GM19468 (cell line): ENCODE measurements around the gene SLIT3.

Experiments
- ATAC-seq: cut with Tn5 transposase; IDR thresholded peaks from one replicate; pipeline ENCODE4 v1.9.1; 2021; ENCODE audit warnings: mild to moderate bottlenecking, moderate library complexity, moderate number of reproducible peaks; ENCODE audit not compliant: unreplicated experiment; ENCODE audit errors: extremely low read depth

The SLIT3 gene

GRCh38 chr5:169183576-169183975 lies 117.4 kb downstream of the SLIT3 start:
- ATAC-seq: no peak

GRCh38 chr5:169182797-169183196 lies 118.1 kb downstream of the SLIT3 start:
- no peak for ATAC-seq

DNA sequence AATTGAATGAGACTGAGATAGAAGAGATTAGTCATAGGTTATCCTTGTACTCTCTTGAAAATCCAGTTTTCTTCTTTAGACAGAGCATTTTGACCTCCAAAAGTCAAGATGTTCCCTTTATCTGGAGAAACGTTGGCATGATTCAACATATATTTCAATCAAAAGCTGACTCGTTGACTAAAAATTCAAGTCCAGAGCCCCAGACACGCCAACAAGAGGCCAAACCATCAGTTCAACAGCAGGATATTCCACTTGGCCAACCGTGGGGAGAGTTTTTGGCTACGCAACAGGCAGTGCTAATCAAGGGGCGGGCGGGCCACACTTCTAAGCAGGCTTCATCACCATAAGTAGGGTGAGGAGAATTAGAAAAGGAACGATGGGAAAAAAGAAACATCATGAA lies 119.1 kb downstream of the SLIT3 start:
- no peak for ATAC-seq

DNA sequence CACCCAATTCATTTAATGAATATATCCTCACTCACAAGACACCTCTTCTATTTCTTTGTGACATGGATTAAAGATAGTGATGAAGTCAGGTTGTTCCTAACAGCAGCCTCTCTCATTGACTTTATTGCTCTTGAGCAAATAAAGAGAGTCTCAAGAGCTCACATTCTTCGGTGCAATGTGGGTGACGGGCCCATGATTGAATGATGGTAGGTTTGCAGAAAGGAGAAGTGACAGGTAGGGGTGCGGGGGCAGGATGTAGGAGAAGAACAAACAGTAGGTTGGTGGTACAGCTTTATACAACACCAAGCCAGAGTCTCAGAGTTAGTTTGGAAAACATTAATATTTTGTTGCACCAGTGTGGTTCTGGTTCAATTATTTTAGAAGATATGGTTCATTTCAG lies 122.2 kb downstream of the SLIT3 start:
- ATAC-seq: no peak

DNA sequence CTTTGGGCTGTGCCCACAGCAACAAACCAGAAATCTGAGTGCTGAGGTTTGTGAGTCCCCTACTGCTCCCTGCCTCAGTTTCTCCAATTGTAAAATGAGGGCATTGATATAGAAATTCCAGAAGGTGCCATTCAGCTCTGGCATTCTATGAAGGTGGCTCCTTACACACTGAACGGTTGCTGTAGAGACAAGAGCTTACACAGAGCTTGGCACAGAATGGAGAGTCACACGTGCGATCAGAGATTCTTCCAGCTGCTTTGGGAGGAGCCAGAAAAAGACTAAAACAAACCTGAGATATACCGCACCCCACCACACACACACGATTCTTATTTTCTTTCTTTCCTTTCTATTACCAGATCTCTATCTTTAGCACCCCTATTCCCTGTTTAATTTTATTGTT lies 122.7 kb downstream of the SLIT3 start:
- ATAC-seq: no peak

GRCh38 chr5:169176709-169177694 lies 123.9 kb downstream of the SLIT3 start:
- no peak for ATAC-seq

DNA sequence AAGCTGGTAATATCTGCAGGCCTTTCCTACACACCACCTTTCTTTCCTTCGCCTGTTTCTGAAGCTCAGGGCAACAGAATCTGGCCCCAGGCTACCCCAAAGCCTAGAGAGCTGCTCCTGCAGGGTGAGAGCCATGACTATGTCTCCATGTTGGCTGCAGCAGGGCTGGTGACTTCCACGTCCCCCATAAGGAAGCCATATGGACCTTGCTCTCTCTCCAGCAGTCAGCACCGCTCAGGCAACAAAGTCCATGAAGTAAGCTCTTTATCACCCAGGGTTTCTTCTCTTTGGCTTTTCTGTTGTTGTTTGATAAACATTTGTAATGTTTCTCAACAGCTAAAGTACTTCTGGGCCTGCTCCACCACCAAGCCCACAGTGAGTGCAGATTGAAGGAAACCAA lies 125.2 kb downstream of the SLIT3 start:
- no peak for ATAC-seq

DNA sequence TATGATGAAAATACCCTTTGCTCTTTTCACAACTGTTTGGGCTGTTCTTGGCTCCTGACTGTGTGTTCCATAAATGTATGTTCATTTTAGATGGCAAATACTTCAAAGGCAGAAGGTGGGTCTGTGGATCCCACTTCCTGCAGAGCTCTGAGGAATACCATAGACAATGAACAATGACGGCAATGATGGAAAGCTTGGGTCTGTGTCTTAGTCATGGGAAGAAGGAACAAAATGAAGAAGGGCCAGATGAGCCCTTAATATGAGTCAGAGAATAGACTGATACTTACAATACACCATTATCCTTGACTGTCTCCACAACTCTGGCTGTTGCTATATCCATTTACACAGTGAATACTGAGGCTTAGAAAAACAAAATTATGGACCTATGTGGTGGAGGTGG lies 126.0 kb downstream of the SLIT3 start:
- no peak for ATAC-seq

DNA sequence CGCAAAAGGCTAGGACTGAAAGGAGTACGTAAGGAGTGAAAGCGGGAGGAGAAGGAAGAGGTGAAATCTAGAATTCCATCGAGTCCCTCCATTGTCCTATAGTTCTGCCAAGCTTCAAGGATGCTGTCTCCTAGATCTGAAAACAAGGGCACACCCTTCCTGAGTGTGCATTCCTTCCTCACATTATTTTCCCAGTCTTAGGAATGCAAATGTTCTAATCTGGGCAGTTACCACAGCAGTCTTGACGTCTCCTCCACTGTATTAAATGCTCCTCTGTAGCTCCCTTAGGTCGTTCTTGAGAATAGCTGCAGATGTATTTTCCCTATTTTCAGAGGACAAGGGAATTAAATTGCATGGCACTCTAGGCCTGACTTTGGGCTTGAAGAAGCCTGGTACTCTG lies 127.6 kb downstream of the SLIT3 start:
- no peak for ATAC-seq

GRCh38 chr5:169171515-169171914 lies 129.4 kb downstream of the SLIT3 start:
- ATAC-seq: no peak

DNA sequence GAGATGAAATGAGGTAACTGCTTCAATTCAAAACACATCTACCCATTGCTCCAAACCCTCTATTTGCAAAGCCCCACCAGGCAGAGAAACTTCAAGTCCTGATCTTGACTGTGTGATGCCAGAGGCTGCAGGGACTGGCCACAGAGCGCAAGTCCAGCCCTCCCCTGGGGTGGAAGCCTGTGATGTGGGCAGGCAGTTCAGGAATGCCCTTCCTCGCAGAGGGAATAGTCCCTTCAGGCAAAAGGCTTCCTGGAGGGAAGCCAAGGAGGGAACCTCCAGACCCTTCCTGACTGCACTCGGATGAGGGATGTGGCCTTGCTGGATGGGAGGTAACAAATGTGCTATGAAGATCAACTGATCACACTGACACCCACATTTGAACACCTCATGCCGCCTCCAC lies 131.2 kb downstream of the SLIT3 start:
- ATAC-seq: no peak

DNA sequence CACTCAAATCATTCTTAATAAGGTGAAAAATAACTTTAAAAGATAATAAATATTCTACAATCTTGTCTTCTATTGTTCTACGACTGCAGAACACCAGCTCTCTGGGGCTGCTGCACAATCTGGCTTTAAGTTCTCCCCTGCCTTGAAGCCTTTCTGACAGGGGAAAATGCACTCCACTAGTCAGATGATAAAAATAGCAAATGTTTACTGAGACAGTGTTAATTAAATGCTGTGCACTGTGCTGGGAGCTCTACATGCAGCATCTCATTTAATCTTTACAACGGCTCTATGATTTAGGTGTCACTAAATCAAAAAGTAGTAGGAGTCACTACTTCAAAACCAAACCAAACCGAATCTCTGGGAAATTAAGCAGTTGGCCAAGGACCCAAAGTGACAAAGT lies 132.7 kb downstream of the SLIT3 start:
- no peak for ATAC-seq

DNA sequence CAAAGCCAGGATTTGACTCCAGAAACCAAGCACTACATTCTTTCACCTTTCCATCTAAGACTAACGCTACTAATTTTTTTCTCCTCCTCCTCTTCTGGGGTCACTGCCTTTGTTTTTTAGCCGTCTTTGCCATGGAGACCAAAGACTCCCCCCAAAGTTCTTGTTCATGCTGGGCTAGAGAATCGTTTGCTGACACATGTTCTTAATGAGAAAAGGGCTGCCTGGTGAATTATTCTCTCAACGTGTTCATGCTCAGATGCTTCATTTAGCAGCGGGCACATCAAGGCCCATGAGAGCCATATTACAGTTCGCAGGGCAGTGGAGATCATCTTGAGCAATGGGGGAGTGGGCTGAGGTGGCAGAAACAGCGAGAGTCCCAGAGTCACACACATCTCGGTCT lies 134.9 kb downstream of the SLIT3 start:
- ATAC-seq: no peak

DNA sequence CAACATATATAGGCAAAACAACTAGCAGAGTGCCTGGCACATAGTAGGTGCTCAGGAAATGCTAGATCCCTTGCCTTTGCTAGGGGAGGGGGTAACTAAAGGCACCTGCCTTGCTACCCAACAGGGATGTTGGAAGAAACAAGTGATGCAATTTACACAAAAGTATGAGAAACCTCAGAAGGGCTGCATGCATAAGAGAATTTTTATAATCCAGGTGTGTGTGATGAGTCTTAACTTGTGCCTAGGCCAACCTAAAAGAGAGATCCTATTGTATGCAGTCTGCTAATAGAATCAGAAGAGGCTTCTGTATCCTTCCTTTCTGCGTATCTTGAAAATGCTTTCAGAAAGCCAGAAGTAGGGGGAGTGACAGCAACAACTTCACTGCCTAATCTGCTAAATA lies 135.9 kb downstream of the SLIT3 start:
- ATAC-seq: no peak

DNA sequence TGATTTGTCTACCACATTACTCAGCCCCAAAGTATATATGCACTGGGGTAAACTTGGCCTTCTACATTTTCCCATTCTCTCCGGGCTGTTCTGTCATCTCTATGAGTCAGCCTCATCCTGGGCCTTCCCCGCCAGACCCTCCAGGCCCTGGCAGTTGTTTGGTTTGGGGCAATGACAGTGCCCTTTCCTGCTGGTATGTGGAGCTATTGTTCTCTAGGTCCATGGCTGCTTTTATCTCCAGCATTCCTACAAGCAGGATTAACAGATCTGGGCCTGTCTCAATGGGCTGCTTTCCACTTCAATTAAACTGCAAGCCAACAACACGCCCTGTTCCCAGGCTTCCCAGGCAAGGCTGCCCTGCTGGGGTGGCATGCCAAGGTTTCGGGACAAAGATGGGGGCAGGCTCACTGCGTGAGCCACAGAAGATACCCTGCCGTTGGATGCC lies 136.4 kb downstream of the SLIT3 start:
- no peak for ATAC-seq

DNA sequence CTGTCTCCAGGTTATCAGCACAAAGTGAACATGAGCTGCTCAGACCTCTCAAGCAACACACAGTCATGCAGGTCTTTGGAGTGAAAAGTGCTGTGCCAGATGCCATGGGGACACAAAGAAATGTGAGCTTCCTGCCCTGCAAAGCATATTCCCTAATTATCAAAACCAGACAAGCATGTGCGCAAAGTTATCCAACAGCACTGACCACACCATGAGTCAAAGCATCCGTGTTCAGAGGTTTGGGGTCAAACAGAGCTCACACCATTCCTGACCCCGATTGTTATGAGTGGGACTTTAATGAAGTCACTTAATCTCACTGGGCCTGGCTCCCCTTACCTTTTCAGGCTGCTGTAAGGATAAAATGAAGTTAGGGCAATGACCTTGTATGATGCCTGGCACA lies 138.5 kb downstream of the SLIT3 start:
- ATAC-seq: no peak

DNA sequence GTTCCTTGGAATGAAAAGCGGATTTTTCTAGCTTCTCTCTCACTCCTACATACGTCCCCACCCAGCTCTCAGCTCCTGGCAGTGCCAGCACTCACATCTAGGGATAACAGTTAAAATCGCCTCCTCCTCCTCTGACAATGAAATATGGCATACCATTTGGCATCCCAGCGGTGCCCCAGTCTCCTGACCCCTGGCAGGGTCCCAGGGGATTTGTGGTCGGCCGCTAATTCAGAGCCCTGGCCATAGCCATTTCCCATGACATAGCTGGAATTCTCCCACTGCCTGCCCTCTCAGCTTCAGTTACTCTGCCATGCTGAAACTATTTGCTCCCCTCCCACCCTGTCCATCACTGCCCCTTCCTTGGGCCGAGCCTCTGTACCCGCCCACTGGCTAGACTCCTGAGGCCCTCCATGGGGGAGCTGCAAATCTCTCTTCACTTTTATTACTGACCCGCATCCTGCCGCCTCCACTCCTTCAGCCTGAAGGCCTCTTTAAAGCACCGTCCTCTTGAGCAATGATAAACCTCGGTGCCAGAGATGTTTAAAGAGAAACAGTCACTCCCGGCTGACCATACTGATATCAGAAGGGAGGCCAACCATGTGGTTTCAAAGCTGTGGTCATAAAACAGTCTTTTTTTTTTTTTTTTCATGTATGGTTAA lies 139.8 kb downstream of the SLIT3 start:
- ATAC-seq: no peak

GRCh38 chr5:169160405-169160901 lies 140.5 kb downstream of the SLIT3 start:
- ATAC-seq: no peak

DNA sequence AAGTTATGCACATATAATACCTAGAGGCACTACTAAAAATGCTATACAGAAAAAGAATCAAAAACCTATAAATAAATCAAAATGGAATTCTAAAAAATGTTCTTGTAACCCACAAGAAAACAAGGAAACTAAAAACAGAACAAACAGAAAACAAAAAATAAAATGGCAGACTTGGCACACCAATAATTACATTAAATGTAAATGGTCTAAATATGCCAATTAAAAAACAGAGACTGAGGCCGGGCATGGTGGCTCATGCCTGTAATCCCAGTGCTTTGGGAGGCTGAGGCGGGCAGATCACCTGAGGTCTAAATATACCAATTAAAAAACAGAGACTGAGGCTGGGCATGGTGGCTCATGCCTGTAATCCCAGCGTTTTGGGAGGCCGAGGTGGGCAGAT lies 142.2 kb downstream of the SLIT3 start:
- ATAC-seq: no peak

DNA sequence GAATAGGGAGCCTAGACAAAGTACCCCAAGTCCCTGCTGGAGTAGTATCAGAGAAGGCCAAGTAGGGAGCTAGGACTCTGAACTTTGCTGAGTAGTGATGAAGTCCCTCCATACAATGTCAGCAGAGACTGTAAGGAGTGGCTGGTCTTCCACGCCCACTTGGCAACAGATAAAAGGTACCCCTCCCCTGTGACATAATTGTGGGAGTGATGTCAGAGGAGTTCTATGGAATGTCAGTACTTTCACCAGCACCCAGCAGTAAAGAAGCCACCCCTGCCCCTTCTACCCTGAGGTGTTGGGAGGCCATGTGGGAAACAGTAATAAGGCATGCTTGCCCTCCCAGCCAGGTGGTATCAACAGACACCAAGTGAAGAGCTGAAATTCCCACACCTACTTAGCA lies 143.9 kb downstream of the SLIT3 start:
- ATAC-seq: no peak

DNA sequence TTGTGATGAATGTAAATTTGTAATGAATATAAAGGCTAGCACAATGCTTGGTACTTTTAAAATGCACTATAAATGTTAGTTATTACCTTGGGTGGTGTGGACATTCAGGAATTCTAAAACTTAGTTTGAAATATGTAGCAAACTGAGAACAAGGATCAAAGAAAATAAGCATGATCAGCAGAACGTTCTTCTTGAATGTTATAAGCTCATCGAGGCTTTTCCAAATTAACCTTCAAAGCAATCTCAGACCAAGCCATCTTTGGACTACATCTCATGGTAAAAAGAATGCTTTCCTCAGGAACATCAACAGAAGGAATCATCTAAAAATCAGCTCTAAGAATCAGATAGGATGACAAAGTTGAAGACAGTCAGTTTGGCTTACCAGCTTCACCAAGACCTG lies 146.3 kb downstream of the SLIT3 start:
- ATAC-seq: no peak
